Glomerular endothelial cell (primary cell): ENCODE results near the gene CUL1. TPM values are rescaled to one million over a fixed set of nuclear protein-coding genes. Genes with fewer than 3 reads are reported as not detected.

Source experiments
- DNase-seq: peaks from one replicate; pipeline ENCODE4 v3.0.0-alpha.2; 2011; ENCODE audit warnings: low read depth, low spot score; ENCODE audit errors: extremely low read depth
- total RNA-seq: library from RNA; depleted of rRNA; stranded (reverse); fragments of >200 nt; gene quantifications from 2 replicates; pipeline ENCODE4 v1.2.3, GENCODE V29; 2015

Gene CUL1
- total RNA-seq, 1 donor from 2014 or later: 47.0 TPM

GRCh38 chr7:148835854-148836253 lies 137.2 kb downstream of the CUL1 start:
- no peak for DNase-seq

GRCh38 chr7:148838905-148839304 lies 140.2 kb downstream of the CUL1 start:
- no peak for DNase-seq

- no peak for DNase-seq
Measured at GRCh38 chr7:148847815-148848734, 149.4 kb downstream of the CUL1 start.

GRCh38 chr7:148849393-148850098 lies 150.8 kb downstream of the CUL1 start:
- DNase-seq: no peak

- no peak for DNase-seq
Measured at GRCh38 chr7:148850564-148850963, 151.9 kb downstream of the CUL1 start.

Other genes with a start within 250 kb of the CUL1 start
- gene C7orf33, start 108.1 kb upstream of the CUL1 start, total RNA-seq: not detected in 2 replicates
- 3.1 and 8.3 TPM in 2 replicates for gene EZH2, start 185.4 kb downstream of the CUL1 start, total RNA-seq